LNCAP (cell line): ENCODE measurements around the gene SHD.

Source experiments
- CTCF ChIP-seq: fragments of 450-650 bp; IDR thresholded peaks from 2 replicates; pipeline ENCODE4 v1.5.1; 2017; ENCODE audit warnings: mild to moderate bottlenecking

The SHD gene

GRCh38 chr19:4266253-4267000, 12.6 kb upstream of the SHD start:
- TF ChIP-seq CTCF = no peak

GRCh38 chr19:4267101-4267900, 11.8 kb upstream of the SHD start:
- TF ChIP-seq CTCF = peak; percentile 87

- TF ChIP-seq CTCF = no peak
Measured at GRCh38 chr19:4267901-4268815, 10.9 kb upstream of the SHD start.

GRCh38 chr19:4268816-4269430, 10.1 kb upstream of the SHD start:
- no peak for TF ChIP-seq CTCF

- TF ChIP-seq CTCF = no peak
Measured at GRCh38 chr19:4272894-4273293, 6.2 kb upstream of the SHD start.

GRCh38 chr19:4277191-4277696, 1.8 kb upstream of the SHD start:
- no peak for TF ChIP-seq CTCF

GRCh38 chr19:4278010-4278409, 1.1 kb upstream of the SHD start:
- TF ChIP-seq CTCF = no peak
